Gastroesophageal sphincter (tissue), 3 donors: ENCODE measurements around the gene NOTCH2.
"Not testable (repeated sequence)": the region's sequence is repeated elsewhere in the genome, so short reads cannot be mapped to it uniquely, and the experiment has no call there.

Experiments used
- POLR2AphosphoS5 ChIP-seq: sonication (generic); formaldehyde crosslinking; IDR thresholded peaks from one replicate; pipeline ENCODE4 v1.6.1; 2017; ENCODE audit warnings: antibody characterized with exemption
- TF ChIP-seq, protein P1 (sequence below), 4 experiments: fragments of 200-600 bp in 2 of 4; fragments of 450-650 bp in 2 of 4; sonication (generic) in 1 of 4; IDR thresholded peaks; one replicate each; pipeline ENCODE4 v1.5.1; 2017 to 2019; ENCODE audit warnings: antibody characterized with exemption in 4 of 4, mild to moderate bottlenecking in 2 of 4, moderate library complexity in 2 of 4

DNA sequence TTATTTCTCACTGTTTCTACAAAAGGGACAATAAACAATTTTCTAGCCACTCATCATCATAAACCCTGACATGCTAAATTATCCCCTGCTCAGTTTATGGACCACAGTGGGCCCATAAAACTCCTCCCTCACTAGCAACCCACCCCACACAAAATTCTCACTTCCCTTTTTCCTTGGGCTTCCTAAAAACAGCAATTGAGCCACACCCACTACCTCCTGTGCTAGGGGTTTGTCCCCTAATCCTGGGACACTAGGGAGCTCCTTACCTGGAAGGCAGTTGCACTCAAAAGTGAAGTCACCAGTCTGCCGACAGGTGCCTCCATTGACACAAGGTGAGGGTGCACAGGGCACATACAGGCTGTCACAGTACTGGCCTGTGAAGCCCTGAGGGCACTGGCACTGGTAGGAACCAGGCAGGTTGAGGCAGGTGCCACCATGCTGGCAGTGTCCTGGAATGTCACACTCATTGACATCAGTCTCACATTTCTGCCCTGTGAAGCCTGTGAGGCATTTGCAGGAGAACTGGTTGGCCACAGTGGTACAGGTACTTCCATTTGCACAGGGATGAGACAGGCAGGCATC lies 72.6 kb downstream of the NOTCH2 start:
- TF ChIP-seq, protein P1, sequence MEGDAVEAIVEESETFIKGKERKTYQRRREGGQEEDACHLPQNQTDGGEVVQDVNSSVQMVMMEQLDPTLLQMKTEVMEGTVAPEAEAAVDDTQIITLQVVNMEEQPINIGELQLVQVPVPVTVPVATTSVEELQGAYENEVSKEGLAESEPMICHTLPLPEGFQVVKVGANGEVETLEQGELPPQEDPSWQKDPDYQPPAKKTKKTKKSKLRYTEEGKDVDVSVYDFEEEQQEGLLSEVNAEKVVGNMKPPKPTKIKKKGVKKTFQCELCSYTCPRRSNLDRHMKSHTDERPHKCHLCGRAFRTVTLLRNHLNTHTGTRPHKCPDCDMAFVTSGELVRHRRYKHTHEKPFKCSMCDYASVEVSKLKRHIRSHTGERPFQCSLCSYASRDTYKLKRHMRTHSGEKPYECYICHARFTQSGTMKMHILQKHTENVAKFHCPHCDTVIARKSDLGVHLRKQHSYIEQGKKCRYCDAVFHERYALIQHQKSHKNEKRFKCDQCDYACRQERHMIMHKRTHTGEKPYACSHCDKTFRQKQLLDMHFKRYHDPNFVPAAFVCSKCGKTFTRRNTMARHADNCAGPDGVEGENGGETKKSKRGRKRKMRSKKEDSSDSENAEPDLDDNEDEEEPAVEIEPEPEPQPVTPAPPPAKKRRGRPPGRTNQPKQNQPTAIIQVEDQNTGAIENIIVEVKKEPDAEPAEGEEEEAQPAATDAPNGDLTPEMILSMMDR (IDR thresholded peaks at IDR 0.05) = not testable (repeated sequence)
- TF ChIP-seq POLR2AphosphoS5 = not testable (repeated sequence)
